Measurements from ENCODE around the gene PHF2. TPM values are rescaled to one million over a fixed set of nuclear protein-coding genes. Genes with fewer than 3 reads are reported as not detected.
A peak's percentile ranks its signal among the peaks of the same experiment; 100 is the strongest.

PHF2 gene
- total RNA-seq, 2 experiments from 2014 or later: 20.6 to 23.7 TPM

DNA sequence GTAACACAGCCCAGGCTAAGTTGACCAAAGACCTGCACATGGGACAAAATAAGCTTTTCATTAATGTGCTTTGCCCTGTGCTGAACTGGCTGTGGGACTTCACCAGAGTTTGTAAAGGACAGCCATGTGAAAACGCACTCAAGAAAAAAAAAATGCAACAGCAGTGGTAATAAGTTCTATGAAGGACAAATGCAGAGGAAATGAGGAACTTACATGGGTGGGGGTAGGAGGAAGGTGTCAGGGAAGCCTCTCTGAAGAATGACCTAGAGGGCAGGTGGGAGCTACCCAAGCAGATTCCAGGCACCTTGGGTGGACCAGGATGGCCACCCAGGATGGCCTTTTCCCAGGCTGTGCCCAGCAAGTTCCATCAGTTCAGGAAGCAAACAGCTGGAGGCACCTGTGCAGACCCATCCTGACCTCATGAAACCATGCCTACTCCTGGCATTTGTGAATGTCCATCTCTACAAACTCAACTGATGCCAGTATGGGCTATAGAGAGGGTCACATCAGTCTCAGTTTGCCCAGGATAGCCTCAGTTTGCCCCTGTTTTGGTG lies 6.7 kb upstream of the PHF2 start:
- Histone ChIP-seq H2AFZ (ENCODE audit: low read length) (no peak overlapping the region), H4K20me1 (ENCODE audit: insufficient read depth, low read length) (no peaks in the 10 kb centered on the region), H3K4me1 (ENCODE audit: insufficient read depth, low read length, poor library complexity, severe bottlenecking) (peaks cover 23% of the 10 kb centered on the region), H3K36me3 (ENCODE audit: insufficient read depth, low read length) (peaks cover 24% of the 10 kb centered on the region), H3K79me2 (ENCODE audit: insufficient read depth, low read depth, low read length) (no peaks in the 10 kb centered on the region), H3K4me2 (ENCODE audit: low read length) (peak overlapping the region; percentile 31; the same call in 1 of the 2 replicates), H3K9me3 (ENCODE audit: low read length) (peaks cover 6% of the 10 kb centered on the region; the same call in 1 of the 2 replicates), H3K4me3 (ENCODE audit: low read depth, low read length, poor library complexity, severe bottlenecking) (no peak overlapping the region), H3K27ac (ENCODE audit: low read depth, low read length, poor library complexity, severe bottlenecking) (no peak overlapping the region), H3K9me2 (ENCODE audit: insufficient read depth, low read length) (no peaks in the 10 kb centered on the region)
- CTCF ChIA-PET (ENCODE audit: unreplicated experiment): no interaction called here
- BruUV-seq (replicated peaks): no TSS peak
- DNase-seq (ENCODE audit: low spot score): peak; percentile 21
- POLR2A ChIA-PET: interaction anchor here (0.6 kb wide), 1 partner anchor 462 kb away, joined by 5 read pairs; no protein-coding TSS in a partner anchor
- intact Hi-C loops (cut with micrococcal nuclease; ENCODE audit: unreplicated experiment): loop anchor here (10.0 kb wide), 2 partner anchors 255 to 465 kb away; no protein-coding TSS in a partner anchor
- no peak for TF ChIP-seq EZH2phosphoT487 (IDR thresholded peaks at IDR 0.05; ENCODE audit: borderline replicate concordance, low read depth, low read length)
- TF ChIP-seq, protein P1, sequence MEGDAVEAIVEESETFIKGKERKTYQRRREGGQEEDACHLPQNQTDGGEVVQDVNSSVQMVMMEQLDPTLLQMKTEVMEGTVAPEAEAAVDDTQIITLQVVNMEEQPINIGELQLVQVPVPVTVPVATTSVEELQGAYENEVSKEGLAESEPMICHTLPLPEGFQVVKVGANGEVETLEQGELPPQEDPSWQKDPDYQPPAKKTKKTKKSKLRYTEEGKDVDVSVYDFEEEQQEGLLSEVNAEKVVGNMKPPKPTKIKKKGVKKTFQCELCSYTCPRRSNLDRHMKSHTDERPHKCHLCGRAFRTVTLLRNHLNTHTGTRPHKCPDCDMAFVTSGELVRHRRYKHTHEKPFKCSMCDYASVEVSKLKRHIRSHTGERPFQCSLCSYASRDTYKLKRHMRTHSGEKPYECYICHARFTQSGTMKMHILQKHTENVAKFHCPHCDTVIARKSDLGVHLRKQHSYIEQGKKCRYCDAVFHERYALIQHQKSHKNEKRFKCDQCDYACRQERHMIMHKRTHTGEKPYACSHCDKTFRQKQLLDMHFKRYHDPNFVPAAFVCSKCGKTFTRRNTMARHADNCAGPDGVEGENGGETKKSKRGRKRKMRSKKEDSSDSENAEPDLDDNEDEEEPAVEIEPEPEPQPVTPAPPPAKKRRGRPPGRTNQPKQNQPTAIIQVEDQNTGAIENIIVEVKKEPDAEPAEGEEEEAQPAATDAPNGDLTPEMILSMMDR (conservative IDR thresholded peaks at IDR 0.05; ENCODE audit: low read length): no peak

DNA sequence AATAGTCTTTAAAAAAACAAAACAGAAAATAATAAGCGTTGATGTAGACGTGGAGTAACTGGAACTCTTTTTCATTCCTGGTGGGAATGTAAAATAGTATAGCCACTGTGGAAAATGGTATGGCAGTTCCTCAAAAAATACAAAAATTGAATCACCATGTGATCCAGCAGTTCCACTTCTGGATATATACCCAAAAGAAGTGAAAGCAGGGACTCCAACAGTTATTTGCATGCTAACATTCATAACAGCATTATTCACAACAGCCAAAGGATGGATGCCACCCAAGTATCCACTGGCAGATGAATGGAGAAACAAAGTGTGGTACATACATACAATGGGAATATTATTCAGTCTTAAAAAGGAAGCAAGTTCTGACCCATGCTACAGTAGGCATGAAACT lies 4.2 kb upstream of the PHF2 start:
- Histone ChIP-seq H3K9me3 (ENCODE audit: low read length) (peaks cover 6% of the 10 kb centered on the region; the same call in 1 of the 2 replicates), H3K4me2 (ENCODE audit: low read length) (no peak overlapping the region), H3K27ac (ENCODE audit: low read depth, low read length, poor library complexity, severe bottlenecking) (no peak overlapping the region), H3K4me1 (ENCODE audit: insufficient read depth, low read length, poor library complexity, severe bottlenecking) (peaks cover 24% of the 10 kb centered on the region), H3K36me3 (ENCODE audit: insufficient read depth, low read length) (peaks cover 10% of the 10 kb centered on the region; the same call in 1 of the 2 replicates), H2AFZ (ENCODE audit: low read length) (no peak overlapping the region), H3K4me3 (ENCODE audit: low read depth, low read length, poor library complexity, severe bottlenecking) (no peak overlapping the region), H3K79me2 (ENCODE audit: insufficient read depth, low read depth, low read length) (no peaks in the 10 kb centered on the region), H4K20me1 (ENCODE audit: insufficient read depth, low read length) (no peaks in the 10 kb centered on the region), H3K9me2 (ENCODE audit: insufficient read depth, low read length) (no peaks in the 10 kb centered on the region)
- no peak for DNase-seq (ENCODE audit: low spot score)
- ChIA-PET POLR2A (no interaction called here), CTCF (ENCODE audit: unreplicated experiment) (no interaction called here)
- TF ChIP-seq, protein P1 (conservative IDR thresholded peaks at IDR 0.05; ENCODE audit: low read length): no peak
- TF ChIP-seq EZH2phosphoT487 (IDR thresholded peaks at IDR 0.05; ENCODE audit: borderline replicate concordance, low read depth, low read length): no peak
- BruUV-seq (replicated peaks): no TSS peak
- intact Hi-C loops (cut with micrococcal nuclease; ENCODE audit: unreplicated experiment): no loop called here
